ENCODE measurements around the gene PLXNA4. TPM values are rescaled to one million over a fixed set of nuclear protein-coding genes. Genes with fewer than 3 reads are reported as not detected.

PLXNA4 gene
- total RNA-seq, 1 experiment from 2014 or later: not detected

- CTCF ChIA-PET: no interaction called here
- ATAC-seq: no peak
- no TSS peak for BruUV-seq (replicated peaks)
Observed at GRCh38 chr7:132526111-132526740, 50.0 kb downstream of the PLXNA4 start.

DNA sequence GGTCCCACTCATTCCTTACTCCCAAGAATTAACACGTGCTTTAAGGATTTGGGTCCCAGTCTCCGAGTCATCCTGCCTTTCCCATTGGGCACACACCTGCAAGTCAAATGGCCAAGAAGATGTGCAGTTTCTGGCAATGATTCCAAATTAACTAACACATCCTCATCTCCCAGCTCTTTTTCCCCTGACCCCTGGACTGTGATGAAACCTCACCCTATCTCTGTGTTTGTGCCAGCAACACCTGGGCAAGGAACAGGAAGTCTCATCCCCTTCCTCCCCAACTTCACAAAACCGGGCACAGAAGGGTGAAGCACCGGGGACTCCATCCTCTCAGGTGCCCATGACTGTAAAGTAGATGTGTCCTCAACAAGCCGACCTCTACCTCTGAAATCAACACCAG, 54.8 kb downstream of the PLXNA4 start:
- CTCF ChIA-PET: no interaction called here
- no peak for TF ChIP-seq CBX3 (IDR thresholded peaks at IDR 0.05; ENCODE audit: low read depth)
- no peak for TF ChIP-seq EZH2 (IDR thresholded peaks at IDR 0.05)
- TF ChIP-seq POLR2AphosphoS5 (IDR thresholded peaks at IDR 0.05; ENCODE audit: low read depth, low read length): no peak
- TF ChIP-seq, protein P1, sequence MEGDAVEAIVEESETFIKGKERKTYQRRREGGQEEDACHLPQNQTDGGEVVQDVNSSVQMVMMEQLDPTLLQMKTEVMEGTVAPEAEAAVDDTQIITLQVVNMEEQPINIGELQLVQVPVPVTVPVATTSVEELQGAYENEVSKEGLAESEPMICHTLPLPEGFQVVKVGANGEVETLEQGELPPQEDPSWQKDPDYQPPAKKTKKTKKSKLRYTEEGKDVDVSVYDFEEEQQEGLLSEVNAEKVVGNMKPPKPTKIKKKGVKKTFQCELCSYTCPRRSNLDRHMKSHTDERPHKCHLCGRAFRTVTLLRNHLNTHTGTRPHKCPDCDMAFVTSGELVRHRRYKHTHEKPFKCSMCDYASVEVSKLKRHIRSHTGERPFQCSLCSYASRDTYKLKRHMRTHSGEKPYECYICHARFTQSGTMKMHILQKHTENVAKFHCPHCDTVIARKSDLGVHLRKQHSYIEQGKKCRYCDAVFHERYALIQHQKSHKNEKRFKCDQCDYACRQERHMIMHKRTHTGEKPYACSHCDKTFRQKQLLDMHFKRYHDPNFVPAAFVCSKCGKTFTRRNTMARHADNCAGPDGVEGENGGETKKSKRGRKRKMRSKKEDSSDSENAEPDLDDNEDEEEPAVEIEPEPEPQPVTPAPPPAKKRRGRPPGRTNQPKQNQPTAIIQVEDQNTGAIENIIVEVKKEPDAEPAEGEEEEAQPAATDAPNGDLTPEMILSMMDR (IDR thresholded peaks at IDR 0.05 in 2 of 3, conservative IDR thresholded peaks at IDR 0.05 in 1 of 3; ENCODE audit: borderline replicate concordance in 1 of 3, insufficient read depth in 1 of 3, low read depth in 2 of 3, low read length in 2 of 3): no peak
- TF ChIP-seq ELF1 (IDR thresholded peaks at IDR 0.05; ENCODE audit: borderline replicate concordance, low read depth): no peak
- TF ChIP-seq MAX (IDR thresholded peaks at IDR 0.05): no peak
- TF ChIP-seq SP1 (IDR thresholded peaks at IDR 0.05; ENCODE audit: low read depth): no peak
- TF ChIP-seq ZNF274 (IDR thresholded peaks at IDR 0.05; ENCODE audit: low read depth, low read length): no peak
- TF ChIP-seq, protein P2, sequence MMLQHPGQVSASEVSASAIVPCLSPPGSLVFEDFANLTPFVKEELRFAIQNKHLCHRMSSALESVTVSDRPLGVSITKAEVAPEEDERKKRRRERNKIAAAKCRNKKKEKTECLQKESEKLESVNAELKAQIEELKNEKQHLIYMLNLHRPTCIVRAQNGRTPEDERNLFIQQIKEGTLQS (IDR thresholded peaks at IDR 0.05): no peak
- TF ChIP-seq, protein P3, sequence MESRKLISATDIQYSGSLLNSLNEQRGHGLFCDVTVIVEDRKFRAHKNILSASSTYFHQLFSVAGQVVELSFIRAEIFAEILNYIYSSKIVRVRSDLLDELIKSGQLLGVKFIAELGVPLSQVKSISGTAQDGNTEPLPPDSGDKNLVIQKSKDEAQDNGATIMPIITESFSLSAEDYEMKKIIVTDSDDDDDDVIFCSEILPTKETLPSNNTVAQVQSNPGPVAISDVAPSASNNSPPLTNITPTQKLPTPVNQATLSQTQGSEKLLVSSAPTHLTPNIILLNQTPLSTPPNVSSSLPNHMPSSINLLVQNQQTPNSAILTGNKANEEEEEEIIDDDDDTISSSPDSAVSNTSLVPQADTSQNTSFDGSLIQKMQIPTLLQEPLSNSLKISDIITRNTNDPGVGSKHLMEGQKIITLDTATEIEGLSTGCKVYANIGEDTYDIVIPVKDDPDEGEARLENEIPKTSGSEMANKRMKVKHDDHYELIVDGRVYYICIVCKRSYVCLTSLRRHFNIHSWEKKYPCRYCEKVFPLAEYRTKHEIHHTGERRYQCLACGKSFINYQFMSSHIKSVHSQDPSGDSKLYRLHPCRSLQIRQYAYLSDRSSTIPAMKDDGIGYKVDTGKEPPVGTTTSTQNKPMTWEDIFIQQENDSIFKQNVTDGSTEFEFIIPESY (IDR thresholded peaks at IDR 0.05; ENCODE audit: extremely low read depth, insufficient replicate concordance, low read length): no peak
- TF ChIP-seq EZH2phosphoT487 (IDR thresholded peaks at IDR 0.05; ENCODE audit: borderline replicate concordance): no peak
- no peak for TF ChIP-seq EGR1 (IDR thresholded peaks at IDR 0.05; ENCODE audit: low read depth)
- no peak for TF ChIP-seq JUND (IDR thresholded peaks at IDR 0.05)

More at GRCh38 chr7:132526111-132526740, 50.0 kb downstream of the PLXNA4 start:
- no peak overlapping the region for H2AFZ ChIP-seq (ENCODE audit: low read depth, low read length, poor library complexity, severe bottlenecking)
- H3K79me2 ChIP-seq (ENCODE audit: insufficient read depth, low read length): no peaks in the 10 kb centered on the region
- ChIA-PET RAD21 (ENCODE audit: low non-redundant PET in 1 of 2, low total read pairs in 2 of 2, uncharacterized antibody in 2 of 2, unreplicated experiment in 2 of 2) (no interaction called here), POLR2A (no interaction called here)
- no peak overlapping the region for H3K4me3 ChIP-seq (replicated peaks in 1 of 2; ENCODE audit: low read depth in 1 of 2, low read length in 2 of 2)
- no peak for TF ChIP-seq JUND (IDR thresholded peaks at IDR 0.05)
- TF ChIP-seq CEBPB (IDR thresholded peaks at IDR 0.05; ENCODE audit: low read depth): no peak
- no peak for TF ChIP-seq ZNF274 (IDR thresholded peaks at IDR 0.05; ENCODE audit: low read depth, low read length)
- no peak for TF ChIP-seq MAX (IDR thresholded peaks at IDR 0.05)
- TF ChIP-seq EZH2phosphoT487 (IDR thresholded peaks at IDR 0.05; ENCODE audit: borderline replicate concordance): no peak
- no peak for TF ChIP-seq SRF (IDR thresholded peaks at IDR 0.05; ENCODE audit: low read depth)
- no peak for TF ChIP-seq SP1 (IDR thresholded peaks at IDR 0.05; ENCODE audit: low read depth)
- intact Hi-C loops (cut with micrococcal nuclease): no loop called here
- H3K4me2 ChIP-seq (ENCODE audit: low read length): no peak overlapping the region
- DNase-seq (ENCODE audit: low read depth, low spot score): no peak
- no peak overlapping the region for H3K9ac ChIP-seq (ENCODE audit: low read length)
- no peak overlapping the region for H3K27ac ChIP-seq (ENCODE audit: low read depth, low read length)
- peaks cover 55% of the 10 kb centered on the region for H3K27me3 ChIP-seq (ENCODE audit: insufficient read depth, low read length)
- no peaks in the 10 kb centered on the region for H3K9me2 ChIP-seq (ENCODE audit: insufficient read depth)
- no peaks in the 10 kb centered on the region for H3K9me3 ChIP-seq (ENCODE audit: control insufficient read depth in 1 of 2, insufficient read depth in 1 of 2, low read depth in 1 of 2, low read length in 2 of 2)
- no peaks in the 10 kb centered on the region for H3K4me1 ChIP-seq (ENCODE audit: control insufficient read depth in 1 of 2, insufficient read depth in 2 of 2, low read length in 2 of 2)
- no peaks in the 10 kb centered on the region for H4K20me1 ChIP-seq (ENCODE audit: insufficient read depth)
- H3K36me3 ChIP-seq (ENCODE audit: control insufficient read depth in 1 of 2, insufficient read depth in 2 of 2, low read length in 2 of 2): no peaks in the 10 kb centered on the region

More for the DNA sequence above, 54.8 kb downstream of the PLXNA4 start:
- no peak overlapping the region for H3K4me2 ChIP-seq (ENCODE audit: low read length)
- no TSS peak for BruUV-seq (replicated peaks)
- ChIA-PET RAD21 (ENCODE audit: low non-redundant PET in 1 of 2, low total read pairs in 2 of 2, uncharacterized antibody in 2 of 2, unreplicated experiment in 2 of 2) (no interaction called here), POLR2A (no interaction called here)
- H2AFZ ChIP-seq (ENCODE audit: low read depth, low read length, poor library complexity, severe bottlenecking): no peak overlapping the region
- no peak overlapping the region for H3K9ac ChIP-seq (ENCODE audit: low read length)
- no peaks in the 10 kb centered on the region for H3K79me2 ChIP-seq (ENCODE audit: insufficient read depth, low read length)
- H3K9me3 ChIP-seq (ENCODE audit: control insufficient read depth in 1 of 2, insufficient read depth in 1 of 2, low read depth in 1 of 2, low read length in 2 of 2): no peaks in the 10 kb centered on the region
- ATAC-seq (no peak), DNase-seq (ENCODE audit: low read depth, low spot score) (no peak)
- no peak overlapping the region for H3K27ac ChIP-seq (ENCODE audit: low read depth, low read length)
- intact Hi-C loops (cut with micrococcal nuclease): no loop called here
- H3K36me3 ChIP-seq (ENCODE audit: control insufficient read depth in 1 of 2, insufficient read depth in 2 of 2, low read length in 2 of 2): no peaks in the 10 kb centered on the region
- no peak overlapping the region for H3K4me3 ChIP-seq (replicated peaks in 1 of 2; ENCODE audit: low read depth in 1 of 2, low read length in 2 of 2)
- peaks cover 16% of the 10 kb centered on the region for H3K27me3 ChIP-seq (ENCODE audit: insufficient read depth, low read length)
- peaks cover under 1% of the 10 kb centered on the region in 2 experiments; a peak in 2 of 4 replicates for H3K4me1 ChIP-seq (ENCODE audit: control insufficient read depth in 1 of 2, insufficient read depth in 2 of 2, low read length in 2 of 2)
- H4K20me1 ChIP-seq (ENCODE audit: insufficient read depth): no peaks in the 10 kb centered on the region
- no peaks in the 10 kb centered on the region for H3K9me2 ChIP-seq (ENCODE audit: insufficient read depth)
